IPS-11a (cell line): Measurements from ENCODE around the gene GRIK1.

Source experiments
- H3K4me3 ChIP-seq: one replicate; pipeline ENCODE4 v1.5.1; 2013; ENCODE audit warnings: low read depth, low read length, control low read depth

The GRIK1 gene

DNA sequence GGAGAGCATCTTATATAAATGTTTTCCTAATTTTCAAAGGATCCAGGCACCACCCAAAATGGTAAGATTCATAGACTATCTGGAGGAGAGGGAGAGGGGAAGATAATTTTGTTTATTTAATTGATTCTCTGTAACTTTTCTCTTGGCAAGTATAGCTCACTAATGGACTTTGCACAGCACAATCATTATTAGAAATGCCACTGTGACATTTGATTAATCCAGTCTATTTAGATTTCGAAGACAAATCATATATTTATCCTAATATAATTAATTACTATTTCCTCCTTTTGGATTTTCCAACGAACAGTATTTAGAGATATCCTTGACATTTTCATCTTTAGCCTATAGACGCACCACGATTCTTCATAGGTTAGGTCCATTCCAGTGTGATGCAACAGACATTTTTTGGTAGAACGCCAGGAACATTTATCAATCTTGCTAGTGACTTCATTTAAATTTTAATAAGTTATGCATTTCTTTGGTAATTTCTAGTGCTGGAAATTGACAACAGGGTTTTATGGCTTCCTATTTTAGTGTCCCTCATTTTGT is 152.4 kb downstream of the GRIK1 start:
- H3K4me3 ChIP-seq, result no peak overlapping the region

DNA sequence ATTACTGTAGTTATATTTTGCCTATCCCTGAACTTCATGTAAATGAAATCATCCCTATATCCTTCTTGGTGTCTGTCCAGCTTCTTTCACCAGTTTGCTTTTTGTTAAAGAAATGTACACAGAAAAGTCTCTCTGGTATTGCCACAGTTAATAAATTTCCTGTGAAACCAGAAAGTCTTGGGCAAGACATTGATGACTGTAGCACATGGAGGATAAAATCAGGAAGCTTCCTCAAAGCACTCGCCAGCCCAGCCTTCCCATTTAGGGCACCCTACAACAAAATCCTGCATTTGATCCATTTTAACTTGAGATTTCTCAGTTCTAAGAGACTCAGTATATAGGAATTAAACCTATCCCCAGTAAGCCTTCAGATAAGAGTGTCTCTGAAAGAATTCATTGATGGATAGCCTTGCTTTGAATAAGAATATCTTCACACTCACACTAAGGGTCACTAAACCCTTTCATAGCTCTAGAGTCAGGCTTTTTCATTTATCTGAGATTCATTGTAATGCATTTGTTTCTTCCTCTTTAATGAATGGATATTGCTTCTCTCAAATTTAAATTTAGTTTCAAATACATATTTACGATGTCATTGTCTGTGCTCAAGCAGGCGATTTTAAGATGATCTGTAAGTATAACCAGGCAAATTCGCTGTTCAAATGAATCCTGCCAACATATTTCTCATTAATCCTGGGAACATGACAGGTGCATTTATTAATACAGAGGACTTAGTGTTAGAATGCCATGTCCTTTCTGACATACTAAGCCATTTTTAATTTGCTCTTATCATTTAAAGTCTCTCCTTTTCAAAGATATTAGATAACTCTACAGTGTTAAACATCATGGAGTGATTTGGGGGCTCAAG is 153.1 kb downstream of the GRIK1 start:
- no peak overlapping the region for H3K4me3 ChIP-seq

DNA sequence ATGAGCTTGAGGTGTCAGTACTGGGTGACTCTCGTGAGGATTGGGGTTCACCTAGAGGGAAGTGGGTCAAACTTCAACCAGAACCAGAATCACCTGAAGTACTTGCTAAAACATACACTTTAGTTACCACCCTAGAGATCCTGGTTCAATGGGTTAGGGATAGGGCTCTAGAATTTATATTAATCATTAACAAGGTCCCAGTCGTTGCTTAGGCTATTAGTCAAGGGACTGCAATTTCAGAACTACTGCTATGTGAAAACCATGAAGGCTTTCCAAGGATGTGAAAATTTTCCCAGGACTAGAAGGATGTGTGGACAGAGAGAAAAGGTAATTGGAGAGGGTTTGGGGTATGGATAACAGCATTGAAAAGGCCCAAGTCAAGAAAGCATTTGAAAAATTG is 162.6 kb downstream of the GRIK1 start:
- H3K4me3 ChIP-seq, result no peak overlapping the region

DNA sequence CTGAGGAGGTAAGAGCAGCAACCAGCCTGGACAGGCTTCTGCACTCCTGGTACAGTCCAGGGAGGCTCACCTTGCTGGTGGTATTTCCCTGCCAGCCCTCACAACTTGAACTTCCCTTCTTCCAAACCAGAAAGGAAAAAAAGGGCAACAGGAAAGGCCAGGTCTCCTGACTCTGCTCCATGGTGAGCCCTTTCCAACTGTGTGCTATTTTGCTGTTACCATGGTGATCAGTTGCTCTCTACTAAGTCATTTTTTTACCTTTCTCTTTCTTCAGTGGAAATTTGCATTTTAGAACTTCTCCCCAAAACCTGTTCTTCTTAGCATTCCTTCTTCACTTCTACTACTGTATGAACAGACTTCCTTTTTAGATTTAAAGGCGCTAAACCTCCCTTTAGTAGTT is 164.3 kb downstream of the GRIK1 start:
- H3K4me3 ChIP-seq, result no peak overlapping the region

DNA sequence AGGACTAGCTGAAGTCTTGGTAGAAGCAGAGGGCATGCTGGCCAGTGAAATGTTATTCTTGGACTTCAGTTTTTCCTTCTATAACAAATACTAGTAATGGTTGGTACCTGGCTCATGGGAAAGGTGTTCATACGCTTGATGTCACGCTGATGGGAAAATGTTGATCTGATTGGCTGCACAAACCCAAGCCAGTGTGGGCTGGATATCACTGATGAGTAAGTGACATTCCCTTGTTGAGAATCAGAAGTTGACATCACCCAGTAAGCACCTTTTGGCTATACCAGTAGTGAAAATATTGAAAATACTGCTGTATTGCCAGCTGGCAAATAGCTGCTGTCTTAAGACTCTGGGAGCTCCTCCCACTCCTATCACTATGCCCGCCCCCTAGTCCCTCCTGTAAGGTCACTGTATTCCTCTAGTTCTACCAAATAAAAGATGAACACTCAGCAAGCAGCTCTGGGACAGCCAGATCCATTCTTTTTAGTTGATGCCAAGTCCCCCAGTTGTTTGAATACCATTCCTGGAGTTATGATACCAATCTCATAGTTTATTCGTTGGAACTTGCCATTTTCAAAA is 168.2 kb downstream of the GRIK1 start:
- no peak overlapping the region for H3K4me3 ChIP-seq

DNA sequence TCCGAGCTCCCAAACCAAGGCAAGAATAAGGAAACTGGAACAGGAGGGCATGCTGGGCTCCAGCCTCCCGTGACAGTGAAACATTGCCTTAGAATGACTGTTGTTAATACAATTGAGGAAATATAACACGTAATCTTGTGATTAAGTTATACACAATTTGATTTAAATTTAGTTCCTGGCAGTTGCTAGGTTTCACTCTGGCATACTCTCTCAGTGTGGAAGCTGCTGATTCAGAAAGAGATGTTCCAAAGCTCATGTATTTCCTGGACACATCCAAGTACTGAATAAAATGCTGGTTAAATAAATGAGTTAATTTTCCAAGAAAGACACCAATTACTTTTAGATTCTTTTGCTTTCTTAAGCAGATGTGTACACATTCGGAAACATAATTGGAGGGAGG is 176.1 kb downstream of the GRIK1 start:
- H3K4me3 ChIP-seq, result no peak overlapping the region

DNA sequence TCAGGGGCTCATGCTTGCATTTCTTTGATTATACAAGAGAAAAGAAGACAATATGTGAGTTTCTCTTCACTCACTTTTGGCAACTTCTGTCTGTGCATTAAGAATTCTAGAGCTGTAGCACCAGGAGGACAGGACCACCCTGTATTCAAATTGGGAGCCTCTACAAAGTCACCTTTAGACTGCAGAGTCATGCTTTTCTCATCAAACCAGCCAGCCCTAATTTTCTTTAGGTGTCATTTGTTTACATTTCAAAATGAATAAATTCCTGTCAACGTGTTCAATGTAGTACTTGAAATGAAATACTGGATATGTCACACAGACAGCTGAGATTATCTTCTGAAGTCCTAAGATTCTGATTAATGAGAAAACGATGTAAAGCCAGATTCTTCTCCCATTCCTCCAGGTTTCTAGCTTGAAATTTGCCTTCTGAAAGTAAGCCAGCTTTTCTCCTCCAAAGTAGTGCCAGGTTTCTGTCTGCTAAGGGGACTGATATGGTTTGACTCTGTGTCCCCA is 177.2 kb downstream of the GRIK1 start:
- H3K4me3 ChIP-seq, result no peak overlapping the region

DNA sequence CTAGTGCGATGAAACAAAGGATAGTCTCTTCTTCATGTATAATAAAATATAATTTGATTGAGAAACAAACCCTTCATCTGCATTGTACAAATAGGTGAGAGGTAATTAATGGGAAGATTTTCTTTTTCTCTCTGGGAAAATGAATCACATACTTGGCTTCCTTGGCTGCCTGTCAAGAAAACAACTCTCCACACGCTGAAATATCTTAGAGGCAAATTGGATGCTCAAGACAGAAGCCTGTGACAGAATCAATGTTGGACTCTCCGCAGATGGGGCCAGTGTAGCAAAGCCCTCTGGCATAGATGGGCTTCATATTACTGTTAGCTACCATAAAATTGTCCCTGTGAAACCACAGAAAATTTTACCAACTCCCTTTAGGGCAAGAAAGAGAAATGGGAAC is 186.6 kb downstream of the GRIK1 start:
- H3K4me3 ChIP-seq, result no peak overlapping the region

DNA sequence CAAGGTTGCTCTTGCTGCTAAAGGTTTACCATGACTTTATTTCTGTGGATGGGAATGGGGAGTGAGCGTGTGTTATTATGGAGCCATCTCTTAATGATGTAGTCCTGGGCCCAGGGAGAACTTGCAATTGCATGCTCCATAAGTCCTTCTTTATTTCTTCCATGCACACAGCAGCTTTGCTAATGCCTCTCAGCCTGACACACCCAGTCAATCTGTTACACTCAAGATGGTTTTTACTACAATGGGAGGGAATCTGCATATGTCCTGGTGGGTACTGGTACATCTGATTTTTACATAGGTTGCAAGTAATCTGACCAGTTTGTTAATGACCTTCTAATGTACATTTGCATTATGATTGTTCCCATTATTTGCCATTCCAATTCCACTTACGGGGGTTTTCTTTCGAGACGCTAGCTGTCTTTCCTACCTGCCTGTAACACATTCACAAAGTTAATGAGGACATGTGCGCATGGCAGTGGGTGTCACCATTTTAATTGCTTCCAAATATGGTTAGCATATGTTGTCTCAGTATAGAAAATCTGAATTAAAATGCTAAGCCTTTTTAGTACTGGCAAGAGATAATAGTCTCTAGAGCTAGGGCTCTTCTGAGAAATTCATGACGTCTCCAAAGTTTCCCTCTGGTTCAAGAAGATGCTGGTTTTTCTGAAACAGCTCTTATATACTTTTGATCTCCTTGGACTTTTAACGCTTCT is 188.2 kb downstream of the GRIK1 start:
- H3K4me3 ChIP-seq, result no peak overlapping the region

DNA sequence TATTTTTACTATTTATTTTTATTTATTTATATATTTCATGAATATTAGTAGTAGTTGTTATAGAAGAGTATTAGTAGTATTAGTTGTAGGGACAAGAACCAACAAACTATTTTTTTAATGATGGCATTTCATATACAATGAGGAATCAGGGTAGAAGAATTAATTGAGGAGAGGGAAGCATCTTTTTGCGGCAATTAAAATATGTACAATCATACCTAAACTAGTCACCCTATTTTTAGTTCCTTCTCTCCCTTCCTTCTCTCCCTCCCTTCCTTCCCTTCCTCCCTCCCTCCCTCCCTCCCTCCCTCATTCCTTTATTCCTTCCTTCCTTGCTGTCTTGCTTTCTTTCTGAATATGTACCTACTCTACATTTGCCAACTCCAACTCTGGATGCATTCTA is 189.8 kb downstream of the GRIK1 start:
- H3K4me3 ChIP-seq, result no peak overlapping the region

DNA sequence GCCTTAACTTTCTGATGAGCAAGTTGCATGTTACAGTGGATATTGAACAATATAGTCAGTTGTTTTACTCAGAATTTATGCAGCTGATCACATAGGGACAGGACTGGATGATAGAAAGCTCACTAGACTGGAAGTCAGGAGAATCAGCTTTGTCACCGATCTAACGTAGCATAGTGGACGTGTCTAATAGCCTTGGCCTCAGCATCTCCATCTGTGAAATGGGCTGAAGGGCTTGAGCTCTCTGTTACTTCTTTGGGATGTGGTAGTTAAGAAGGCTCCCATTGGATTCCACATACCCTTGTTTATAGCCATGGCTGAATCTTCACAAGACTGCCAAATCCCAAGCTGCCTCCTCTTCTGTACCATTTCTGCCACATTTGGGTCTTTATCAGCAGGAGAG is 190.6 kb downstream of the GRIK1 start:
- H3K4me3 ChIP-seq, result no peak overlapping the region

DNA sequence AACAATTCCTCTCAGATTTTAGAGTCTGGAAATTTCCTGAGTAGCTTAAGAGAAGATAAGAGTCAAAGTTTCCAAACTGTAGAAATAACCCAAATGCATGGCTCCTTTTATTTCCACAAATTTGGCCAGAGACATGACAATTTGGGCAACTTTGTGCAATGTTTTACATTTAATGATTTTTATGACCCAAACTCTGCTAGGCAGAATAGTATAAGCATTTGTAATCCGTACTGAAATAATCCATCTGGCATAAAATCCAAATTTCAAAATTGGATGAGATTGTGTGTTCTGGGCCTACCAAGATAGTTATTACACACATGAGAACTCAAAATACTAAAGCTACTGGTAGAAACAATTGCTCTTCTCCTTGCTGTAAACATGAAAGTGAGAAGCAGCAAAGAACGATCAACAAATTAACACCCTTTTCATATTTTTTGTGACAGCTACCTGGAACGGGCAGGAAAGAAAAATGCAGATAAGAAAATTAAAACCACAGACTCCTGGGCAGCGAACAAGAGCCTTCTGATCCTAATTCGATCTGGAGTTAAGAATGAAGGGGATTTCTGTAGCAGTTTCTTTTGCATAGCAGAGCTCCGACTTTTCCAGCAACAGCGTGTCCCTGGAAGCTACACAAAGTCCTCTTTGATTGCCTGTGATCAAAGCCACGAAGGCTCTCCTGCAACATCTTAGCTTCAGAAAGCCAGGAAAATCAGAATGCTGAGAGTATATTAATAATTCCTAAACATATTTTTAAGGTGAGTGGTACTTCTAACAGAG is 191.2 kb downstream of the GRIK1 start:
- H3K4me3 ChIP-seq, result no peak overlapping the region

DNA sequence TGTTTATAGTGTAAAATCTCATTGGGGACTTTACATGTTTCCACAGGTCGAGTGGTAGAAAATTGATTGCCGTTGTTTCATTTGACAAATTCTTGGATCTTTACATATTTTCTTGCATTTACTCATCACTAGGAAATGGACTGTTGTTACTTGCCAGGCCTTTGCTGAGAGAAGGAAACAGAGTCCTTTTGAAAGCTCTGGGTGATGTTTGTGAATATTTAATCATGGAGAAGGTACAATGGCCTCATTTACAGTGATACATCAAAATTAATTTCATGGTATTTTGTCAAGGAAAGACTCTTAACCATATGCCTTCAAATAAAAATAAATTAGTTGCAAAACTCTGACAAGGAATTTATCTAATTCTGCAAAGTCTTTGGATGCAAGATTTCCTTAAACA is 198.0 kb downstream of the GRIK1 start:
- no peak overlapping the region for H3K4me3 ChIP-seq

DNA sequence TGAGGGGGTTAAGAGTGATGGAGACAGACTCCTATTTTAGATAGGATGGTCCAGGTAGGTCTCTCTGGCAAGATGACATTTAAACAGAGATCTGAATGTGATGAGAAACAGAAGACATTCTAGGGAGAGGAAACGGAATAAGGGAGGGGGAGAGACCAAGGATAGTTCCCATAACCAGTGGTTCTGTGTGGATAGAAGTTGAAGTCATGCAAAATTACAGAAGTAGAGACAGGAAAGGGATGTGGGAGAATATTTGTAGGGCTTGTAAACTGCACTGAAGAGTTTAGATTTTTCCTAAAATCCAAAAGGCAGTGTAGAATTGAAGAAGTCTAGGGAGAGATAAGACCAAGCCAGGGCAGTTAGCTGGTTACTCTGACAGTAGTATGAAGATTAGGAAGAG is 200.6 kb downstream of the GRIK1 start:
- no peak overlapping the region for H3K4me3 ChIP-seq

DNA sequence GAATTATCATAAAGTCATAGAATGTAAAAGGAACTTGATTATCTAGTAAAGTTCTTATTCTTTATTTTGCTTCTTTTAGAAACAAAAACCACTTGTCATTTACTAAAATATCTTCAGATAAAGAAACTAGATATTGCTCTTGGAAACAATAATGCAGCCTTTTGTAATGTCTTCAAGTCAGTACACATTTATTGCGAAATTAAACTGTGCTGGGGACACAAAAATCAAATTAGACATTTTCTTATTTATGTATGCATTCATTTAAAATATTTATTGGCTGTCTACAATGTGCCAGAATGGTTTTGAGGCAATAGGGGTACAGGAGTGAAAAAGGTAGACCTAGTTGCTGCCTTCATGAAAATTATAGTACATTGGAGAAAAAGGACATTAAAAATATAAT is 201.1 kb downstream of the GRIK1 start:
- no peak overlapping the region for H3K4me3 ChIP-seq

DNA sequence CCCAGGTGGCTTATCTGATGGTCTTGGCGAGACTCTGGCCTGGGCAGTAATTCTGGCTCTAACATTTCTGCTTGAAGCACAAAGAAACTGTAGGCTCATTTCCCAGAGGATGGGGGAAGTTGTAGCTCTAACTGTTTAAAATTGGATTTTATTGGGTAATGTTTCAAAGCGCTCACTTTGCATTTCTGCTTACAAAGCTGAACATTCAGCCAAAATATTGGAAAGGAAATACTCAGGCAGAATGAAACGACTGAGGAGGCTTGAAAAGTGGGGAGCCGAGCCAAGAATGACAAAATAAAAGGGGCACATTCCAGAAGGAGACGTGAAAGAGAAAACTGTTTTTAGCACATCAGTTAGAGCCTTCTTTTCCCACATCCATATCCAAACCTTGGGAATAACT is 202.6 kb downstream of the GRIK1 start:
- no peak overlapping the region for H3K4me3 ChIP-seq

DNA sequence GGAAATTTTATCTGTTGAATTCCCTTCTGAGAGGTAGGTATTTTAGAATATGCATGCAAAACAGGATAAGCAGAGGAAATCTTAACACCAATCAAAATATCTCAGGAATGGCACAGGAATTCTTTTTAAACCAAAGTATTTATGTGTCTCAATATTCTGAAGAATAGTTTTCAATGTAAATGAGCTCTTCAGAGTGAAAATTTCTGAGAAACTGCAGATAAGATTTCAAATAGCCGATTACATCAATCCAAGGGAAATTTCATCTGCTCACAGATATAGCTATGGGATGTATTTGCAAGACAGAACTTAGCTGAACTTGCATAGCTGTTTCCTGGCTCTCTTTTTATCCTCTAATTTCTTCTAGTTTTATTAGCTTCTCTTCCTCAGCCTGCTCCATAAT is 209.5 kb downstream of the GRIK1 start:
- no peak overlapping the region for H3K4me3 ChIP-seq

DNA sequence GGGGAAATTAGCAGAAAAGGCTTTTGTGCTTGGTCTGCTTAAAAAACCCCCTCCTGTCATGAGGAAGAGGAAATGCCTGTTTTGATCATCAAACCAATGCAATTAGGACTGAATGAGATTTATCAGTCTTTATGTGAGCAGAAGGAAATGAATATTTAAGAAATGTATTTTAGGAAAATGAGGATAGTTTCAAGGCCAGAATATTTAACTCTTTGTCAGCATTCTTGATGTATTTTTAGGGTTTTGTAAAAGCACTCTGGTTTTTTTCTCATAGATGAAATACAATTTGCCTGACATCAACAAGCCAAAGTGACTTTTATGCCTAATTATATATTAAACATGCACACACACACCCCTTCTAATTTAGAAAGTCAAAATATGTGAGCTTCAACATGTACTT is 213.8 kb downstream of the GRIK1 start:
- H3K4me3 ChIP-seq, result no peak overlapping the region

DNA sequence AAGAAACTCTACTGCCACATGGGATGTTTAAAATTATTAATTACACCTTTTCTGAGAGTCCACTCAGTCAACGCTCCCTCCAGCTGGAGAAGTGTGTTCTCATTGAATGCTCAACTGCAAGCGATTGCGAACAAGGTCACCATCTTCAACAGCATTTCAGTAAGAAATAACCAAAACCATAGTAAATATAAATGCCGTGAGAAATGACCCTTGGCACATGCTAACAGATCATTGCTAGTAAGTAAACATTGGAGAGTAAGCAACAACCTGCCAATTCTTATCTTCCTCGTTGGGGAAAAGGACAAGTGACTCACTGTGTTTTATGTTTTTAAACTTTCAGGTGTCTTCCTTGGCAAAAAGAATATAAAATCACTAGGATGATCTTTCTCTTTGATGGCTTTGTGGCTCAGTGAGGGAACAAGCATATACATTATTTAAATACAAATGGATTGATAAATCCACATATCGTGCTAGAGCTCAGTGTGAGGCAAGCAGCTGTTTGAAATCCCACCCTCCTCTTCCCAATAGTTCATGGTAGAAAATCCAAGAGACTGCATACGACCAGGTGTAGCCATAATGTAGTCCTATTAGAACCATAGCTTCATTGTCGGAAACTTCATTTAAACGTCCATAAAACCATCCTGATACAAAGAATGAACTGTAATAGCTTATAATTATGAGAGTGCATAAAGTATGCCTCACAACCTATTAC is 214.6 kb downstream of the GRIK1 start:
- no peak overlapping the region for H3K4me3 ChIP-seq

DNA sequence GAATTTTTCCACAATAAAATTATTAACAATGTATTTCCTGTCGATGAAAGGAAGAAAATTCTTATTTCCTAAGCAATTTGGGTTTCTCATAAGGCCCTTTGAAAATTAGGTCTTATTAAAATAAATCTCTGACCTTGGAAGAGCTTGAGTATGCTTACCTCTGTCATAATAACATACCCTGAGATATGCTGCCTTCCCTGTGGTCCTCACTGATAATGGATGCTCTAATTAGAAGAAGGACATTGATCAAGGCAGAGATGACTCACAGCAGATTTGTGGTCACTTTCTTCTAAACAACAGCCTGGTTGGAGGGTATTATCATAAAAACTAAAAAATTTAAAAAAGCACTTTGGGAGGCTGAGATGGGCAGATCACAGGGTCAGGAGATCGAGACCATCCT is 217.8 kb downstream of the GRIK1 start:
- no peak overlapping the region for H3K4me3 ChIP-seq
